HG03457 (cell line): Measurements from ENCODE around the gene ERICH6B.

ENCODE experiments used
- ATAC-seq: cut with Tn5 transposase; IDR thresholded peaks from one replicate; pipeline ENCODE4 v1.9.1; 2021; ENCODE audit warnings: moderate number of reproducible peaks; ENCODE audit not compliant: unreplicated experiment

ERICH6B gene

DNA sequence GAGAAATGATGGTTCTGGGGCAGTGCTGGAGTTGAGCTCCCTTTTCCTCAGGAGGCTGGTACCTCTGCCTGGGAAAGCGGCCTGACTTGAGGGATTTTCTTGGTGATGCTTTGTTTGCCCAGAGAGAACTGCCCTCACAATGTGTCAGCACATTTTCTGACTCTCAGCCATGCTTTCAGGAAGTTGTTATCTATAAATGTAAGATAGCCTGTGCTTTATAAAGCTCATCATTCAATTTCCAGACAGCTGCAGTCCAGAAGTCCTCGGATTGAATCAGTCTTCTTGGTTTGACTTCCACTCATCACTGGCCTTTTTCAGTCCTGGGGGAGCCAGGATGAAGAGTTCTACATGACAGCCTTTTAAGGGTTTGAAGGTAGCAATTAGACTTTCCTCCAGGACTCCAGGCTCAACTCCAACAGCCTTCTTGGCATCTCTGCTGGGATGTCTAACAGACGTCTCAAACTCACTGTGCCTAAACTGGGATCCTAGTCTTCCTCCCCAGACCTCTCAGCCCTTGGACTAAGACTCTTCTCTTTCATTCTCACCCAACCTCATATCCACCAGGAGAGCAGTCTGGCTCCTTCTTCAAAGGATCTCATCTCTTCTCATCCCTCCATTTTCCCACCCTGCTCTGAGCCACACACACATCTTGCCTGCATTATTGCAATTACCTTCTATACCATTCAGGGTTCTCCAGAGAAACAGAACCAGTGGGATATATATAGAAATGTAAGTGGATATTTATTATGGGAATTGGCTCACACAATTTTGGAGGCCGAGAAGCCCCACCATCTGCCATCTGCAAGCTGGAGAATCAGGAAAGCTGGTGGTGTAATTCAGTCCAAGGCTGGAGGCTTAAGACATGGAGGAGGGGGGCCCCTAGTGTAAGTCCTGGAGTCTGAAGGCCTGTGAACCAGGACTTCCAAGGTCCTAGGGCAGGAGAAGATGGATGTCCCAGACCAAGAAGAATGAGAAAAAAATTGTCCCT lies 13.1 kb downstream of the ERICH6B start:
- no peak for ATAC-seq

DNA sequence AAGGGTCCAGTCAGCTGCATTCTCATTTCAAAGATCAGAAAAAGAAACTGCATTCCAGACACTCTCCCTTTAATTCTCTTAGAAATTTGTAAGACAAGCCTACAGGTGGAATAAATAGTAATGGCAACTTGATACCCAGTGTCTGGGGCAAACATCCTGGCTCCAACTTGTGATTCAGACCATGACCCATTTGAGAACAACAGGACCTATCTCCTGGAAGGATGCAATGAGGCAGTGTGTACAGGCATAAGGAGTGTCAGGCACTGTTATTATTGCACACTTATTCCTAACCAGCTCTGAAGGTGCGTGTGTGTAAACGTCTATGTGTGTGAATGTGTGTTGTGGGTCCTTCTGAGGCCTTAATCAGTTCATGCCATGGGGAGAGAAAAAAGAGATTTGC lies 13.9 kb downstream of the ERICH6B start:
- no peak for ATAC-seq

GRCh38 chr13:45598597-45598996 lies 16.9 kb downstream of the ERICH6B start:
- no peak for ATAC-seq

GRCh38 chr13:45596800-45597475 lies 18.6 kb downstream of the ERICH6B start:
- ATAC-seq: no peak

DNA sequence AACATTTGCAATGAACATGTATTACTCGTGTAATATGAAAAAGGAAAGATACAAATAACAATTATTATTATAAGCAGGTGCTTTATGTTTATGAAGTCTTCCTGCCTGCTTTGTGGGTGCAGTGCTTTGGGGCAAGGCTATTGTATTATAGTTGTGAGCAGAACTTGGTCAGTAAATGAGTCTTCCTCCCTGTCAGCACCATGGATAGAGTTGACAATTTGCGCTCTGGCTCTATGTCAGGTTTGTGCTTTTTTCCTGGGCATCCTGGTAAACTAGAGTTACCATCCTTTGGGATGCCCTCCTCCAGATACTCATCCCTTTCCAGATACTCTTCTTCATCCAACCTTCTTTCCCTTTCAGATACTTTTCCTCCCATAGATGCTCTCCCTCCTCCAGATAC lies 19.6 kb downstream of the ERICH6B start:
- no peak for ATAC-seq

DNA sequence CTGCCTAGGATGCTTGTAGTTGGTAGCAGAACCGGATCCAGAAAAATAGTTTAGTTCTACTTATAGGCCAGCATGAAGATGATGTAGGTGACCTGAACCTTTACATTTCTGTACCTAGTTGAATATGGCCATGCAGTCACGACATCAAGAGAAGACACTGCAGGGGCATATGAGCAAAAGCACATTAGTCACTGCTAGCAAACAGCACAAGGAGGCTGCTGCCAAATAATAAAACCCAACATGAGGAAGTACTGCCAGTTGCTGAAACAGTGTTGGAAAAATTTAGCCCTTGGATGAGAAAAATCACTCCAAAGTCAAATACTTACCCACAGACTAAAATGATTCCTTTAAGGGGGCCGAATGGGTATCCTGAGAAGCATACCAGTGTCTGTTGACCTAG lies 20.8 kb downstream of the ERICH6B start:
- ATAC-seq: no peak

GRCh38 chr13:45594227-45594626 lies 21.3 kb downstream of the ERICH6B start:
- ATAC-seq: no peak

GRCh38 chr13:45592758-45593157 lies 22.8 kb downstream of the ERICH6B start:
- peak; percentile 69 for ATAC-seq

- ATAC-seq: no peak
Measured at GRCh38 chr13:45590066-45590465, 25.5 kb downstream of the ERICH6B start.

- no peak for ATAC-seq
Measured at GRCh38 chr13:45587897-45588296, 27.6 kb downstream of the ERICH6B start.

DNA sequence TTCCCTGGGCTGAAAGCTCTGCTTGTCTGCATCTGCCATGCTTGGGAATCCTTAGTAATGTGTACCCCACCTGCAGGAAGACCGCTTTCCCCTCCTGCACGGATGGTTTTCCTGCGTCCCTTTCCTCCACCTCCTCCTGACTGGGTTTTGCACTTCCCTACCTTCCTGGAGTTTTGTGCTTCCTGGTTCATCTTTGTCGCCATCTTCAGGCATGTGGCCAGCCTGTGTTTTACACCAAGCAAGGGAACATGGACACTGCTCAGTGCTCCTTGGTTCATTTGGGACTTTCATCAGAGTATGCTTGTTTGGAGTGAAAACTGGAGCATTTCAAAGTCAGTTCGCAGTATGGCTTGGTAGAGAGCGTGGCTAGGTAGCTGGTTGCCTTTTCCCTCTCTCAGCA lies 30.7 kb downstream of the ERICH6B start:
- no peak for ATAC-seq

DNA sequence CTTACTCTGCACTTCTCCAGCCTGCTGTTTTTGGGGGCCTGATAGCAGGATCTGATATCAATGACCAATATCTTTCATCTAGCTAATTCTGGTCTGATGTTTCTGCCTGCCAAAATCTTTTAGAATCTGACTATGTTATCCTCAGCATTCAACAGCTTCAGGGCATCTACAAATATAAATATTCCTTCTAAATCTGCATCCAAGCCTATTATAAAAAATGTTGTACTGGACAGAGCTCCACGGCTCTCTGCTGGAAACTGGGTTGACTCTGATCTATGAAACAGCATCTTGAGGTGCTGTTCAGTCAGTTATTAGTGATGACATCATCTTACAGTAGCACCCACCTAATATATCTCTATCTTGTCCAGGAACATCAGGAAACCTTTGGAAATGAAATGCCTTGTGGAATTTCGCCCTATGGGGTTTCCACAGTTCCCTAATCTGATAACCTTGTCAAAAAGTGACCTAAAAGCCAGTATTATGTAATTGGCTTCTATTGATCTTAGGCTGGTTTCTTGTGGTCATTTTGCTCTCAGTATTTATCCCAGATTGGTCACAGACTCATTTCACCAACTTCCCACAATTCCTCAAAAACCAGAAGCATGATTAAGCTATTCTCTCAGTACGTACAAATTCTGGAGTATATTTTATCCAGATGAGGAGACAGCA lies 33.0 kb downstream of the ERICH6B start:
- ATAC-seq: no peak

DNA sequence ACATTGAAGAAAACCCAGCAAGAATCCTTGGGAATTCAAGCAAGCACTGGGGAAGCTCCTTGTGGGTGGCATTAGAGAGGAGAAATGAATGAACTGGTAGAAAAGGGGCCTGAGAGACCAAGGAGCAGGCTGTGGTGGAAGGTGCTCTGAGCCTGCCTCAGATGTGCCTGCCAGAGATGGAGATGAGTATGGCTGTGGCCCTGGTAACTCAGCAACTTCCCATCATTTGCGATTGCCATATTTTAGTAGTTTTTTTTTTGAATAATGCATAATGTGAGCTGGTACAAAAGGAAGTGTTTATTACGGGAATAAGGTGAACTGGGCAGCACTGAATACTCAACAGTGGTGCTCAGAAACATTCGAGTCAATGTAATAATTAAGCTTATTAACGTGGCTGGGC lies 39.1 kb downstream of the ERICH6B start:
- no peak for ATAC-seq

DNA sequence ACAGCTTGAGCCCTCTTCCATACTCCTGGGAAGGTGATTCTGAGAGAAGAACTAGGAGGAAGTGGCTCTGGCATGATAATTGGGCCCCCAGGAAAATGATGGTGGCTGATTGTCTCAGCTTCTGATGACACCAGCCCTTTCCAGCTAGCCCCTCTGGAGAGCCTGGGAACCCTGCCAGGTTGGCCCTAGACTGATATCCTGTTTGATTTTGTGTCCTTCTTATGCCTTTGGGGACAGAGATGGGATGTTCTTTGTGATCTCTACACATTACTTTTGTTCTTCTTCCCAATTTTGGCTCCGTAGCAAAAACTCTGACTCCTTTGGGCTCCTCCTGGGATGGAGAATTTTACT lies 39.7 kb downstream of the ERICH6B start:
- ATAC-seq: no peak

- no peak for ATAC-seq
Measured at GRCh38 chr13:45575146-45575829, 40.3 kb downstream of the ERICH6B start.

DNA sequence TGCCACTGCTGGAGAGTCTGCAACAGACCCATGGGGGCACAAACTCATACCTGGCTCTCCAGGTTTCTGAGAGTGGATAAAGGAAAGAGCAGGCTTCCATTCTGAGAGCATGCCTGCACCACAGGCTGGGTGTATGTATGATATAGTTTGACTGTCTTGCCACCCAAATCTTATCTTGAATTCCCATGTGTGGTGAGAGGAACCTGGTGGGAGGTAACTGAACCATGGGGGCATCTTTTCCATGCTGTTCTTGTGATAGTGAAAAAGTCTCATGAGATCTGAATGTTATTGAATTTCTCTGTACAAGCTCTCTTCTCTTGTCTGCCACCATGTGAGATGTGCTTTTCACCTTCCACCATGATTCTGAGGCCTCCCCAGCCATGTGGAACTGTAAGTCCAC lies 50.2 kb downstream of the ERICH6B start:
- ATAC-seq: no peak

DNA sequence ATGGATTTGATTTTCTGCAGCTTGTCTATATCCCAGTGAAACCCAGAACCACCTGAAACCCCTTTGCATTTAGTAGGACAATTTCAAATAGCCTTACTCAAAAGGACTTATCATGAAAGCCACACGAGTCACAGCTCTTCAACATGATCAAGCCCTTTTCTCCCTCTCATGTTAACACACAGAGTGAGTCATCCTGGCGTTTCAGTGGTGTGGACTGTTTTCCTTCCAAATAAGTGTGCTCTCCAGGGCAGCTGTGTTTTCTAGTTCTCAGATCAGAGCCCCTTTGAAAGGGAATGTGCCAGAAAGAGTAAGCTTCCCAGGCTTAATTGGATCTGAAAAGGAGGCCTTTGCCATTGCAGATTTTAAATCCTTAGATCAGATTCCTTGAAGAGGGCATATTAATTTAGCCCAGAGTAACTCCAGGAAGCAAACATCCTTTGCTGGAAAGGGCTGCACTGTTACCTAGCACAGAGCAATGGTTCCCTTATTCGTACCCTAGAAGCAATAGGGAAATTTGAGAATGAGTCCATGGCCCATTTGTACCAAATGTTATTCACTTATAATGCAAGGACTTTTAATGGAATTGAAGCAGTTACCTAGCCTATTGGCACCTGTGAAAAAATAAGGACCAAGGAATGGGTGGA lies 51.3 kb downstream of the ERICH6B start:
- no peak for ATAC-seq

GRCh38 chr13:45554604-45555109 lies 60.9 kb downstream of the ERICH6B start:
- ATAC-seq: no peak

DNA sequence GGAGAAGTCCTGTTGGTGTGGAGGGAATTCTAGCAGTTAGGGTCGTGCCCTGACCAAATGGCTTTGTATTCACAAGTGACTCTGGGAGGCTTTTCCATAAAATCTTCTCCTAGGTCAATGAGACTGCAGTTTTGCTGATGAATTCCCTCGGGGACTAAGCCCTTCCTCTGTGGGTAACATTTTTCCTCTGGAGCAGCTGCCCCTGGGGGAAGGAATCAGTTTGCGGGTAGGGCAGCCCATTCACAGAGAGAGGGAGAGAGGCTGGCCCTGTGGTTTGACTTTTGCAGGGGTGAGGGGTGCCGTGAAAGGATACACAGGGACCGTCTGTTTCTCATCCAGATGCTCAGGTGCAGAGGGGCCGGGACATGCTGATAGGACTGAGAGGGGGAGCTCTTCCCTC lies 67.3 kb downstream of the ERICH6B start:
- no peak for ATAC-seq

GRCh38 chr13:45546410-45546765 lies 69.2 kb downstream of the ERICH6B start:
- ATAC-seq: no peak
